Measurements from ENCODE around the gene ISYNA1.

The ISYNA1 gene

DNA sequence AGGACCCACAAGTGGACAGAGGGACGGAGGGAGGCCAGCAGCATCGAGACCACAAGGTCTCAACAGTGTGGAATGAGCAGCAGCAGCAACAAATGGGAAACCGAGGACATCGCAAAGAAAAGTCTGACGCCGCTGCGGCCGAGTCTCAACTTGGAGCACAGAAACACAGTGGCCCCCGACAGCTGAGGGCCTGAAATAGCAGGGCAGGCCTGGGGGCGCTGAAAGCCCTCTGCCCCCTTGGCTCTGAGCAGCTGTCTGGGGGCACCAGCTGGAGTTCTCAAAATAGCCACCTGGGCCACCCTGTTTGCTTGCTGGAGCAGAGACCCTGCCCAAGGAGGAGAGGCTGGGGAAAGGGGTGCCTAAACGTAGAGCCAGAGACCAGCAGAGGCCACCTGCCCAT lies 5.9 kb upstream of the ISYNA1 start:
- DNase-seq (ENCODE audit: low read depth), result no peak

GRCh38 chr19:18443406-18443805 lies 5.5 kb upstream of the ISYNA1 start:
- DNase-seq (ENCODE audit: low read depth), result no peak

GRCh38 chr19:18442941-18443340 lies 5.0 kb upstream of the ISYNA1 start:
- no peak for DNase-seq (ENCODE audit: low read depth)

- no peak for DNase-seq (ENCODE audit: low read depth)
These were observed 4.2 kb upstream of the ISYNA1 start for GRCh38 chr19:18441804-18442788.

- no peak for DNase-seq (ENCODE audit: low read depth)
These were observed 3.2 kb upstream of the ISYNA1 start for GRCh38 chr19:18440936-18441803.

DNA sequence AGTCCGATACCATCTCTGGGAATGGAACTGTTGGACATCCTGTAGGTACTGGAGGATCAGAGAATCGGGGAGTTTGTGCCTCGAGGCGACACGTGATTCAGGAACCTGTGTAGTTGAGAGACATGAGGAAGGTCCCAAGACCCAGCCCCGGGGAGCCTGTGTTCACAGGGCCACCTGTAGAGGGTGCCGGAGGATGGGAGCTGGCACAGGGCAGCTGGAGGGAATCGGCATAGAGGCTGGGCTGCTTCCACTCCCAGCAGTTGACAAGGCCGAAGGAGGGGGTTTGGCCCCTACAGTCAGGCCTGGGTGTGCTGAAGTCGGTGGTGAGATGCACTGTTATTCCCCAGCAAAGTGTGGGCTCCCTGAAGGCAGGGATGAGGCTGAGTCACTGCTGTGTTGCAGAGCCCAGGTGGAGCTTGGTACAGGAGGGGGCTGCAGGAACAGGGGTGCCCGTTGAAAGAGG lies 2.5 kb upstream of the ISYNA1 start:
- no peak for DNase-seq (ENCODE audit: low read depth)

- DNase-seq (ENCODE audit: low read depth), result no peak
These were observed 1.9 kb upstream of the ISYNA1 start for GRCh38 chr19:18439910-18440237.

- no peak for DNase-seq (ENCODE audit: low read depth)
These were observed 1.3 kb upstream of the ISYNA1 start for GRCh38 chr19:18439025-18439909.

DNA sequence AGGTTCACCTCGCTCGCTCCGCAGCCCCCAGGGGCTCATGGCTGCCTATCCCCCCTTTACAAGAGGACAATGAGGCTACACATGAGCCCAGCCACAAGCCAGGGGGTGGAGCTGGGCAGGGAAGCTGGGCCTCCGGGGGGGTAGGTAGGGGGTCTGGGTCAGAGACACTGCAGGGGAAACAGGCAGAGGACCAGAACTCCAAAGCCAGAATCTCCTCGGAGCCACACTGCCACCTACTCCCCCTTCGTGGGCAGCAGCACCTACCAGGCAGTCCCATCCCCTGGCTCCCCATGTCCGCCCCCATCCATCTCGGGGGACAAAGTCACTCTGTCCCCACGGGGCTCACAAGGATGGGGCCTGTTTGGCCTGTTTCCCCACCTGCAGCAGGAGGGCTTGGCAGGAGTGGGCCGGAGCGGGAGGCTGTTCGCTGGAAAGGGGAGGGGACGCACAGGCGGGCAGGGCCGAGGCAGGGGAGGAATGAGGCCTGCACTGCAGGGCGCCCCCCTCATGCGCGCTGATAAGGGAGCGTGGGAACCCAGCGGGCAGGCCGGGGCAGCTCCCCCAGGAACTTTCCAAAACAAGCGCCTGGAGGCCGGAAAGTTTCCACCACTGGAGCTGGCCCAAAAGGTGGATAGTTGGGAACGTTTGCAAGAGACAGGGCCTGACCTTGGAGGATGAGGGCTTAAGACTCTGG lies 545 bp upstream of the ISYNA1 start:
- DNase-seq (ENCODE audit: low read depth), result no peak

GRCh38 chr19:18436671-18437490 lies 1.1 kb downstream of the ISYNA1 start:
- DNase-seq (ENCODE audit: low read depth), result no peak

- no peak for DNase-seq (ENCODE audit: low read depth)
These were observed 1.9 kb downstream of the ISYNA1 start for GRCh38 chr19:18435842-18436670.

DNA sequence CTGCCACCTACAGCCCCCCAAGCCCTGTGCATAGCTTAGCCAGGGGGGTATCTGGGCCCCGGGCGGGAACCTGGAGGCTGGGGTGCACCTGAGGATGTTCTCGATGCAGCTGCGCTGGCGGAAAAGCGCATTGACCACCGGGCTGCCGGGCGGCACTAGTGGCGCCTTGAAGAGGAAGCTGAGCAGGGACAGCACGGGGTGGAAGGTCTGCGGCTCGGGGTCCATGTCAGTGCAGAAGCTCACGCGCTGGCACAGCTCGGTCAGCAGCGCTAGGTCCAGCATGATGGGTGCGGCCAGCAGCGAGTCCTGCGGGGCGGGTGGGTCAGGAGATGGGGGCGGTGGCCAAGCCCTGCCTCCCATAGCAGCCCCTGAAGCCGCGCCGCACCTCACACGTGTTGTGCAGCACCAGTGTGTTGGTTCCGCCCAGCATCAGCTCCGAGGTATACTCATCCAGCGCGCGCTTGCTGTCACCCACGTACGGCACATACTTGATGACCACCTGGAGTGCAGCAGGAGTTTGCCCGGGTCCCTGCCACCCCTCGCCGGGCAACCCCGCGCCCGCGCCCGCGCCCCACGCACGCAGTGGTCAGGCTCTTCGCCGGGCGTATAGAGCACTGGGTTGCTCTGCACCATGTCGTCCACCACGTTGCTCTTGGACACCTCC lies 2.6 kb downstream of the ISYNA1 start:
- DNase-seq (ENCODE audit: low read depth), result no peak

GRCh38 chr19:18434411-18435175 lies 3.3 kb downstream of the ISYNA1 start:
- no peak for DNase-seq (ENCODE audit: low read depth)

DNA sequence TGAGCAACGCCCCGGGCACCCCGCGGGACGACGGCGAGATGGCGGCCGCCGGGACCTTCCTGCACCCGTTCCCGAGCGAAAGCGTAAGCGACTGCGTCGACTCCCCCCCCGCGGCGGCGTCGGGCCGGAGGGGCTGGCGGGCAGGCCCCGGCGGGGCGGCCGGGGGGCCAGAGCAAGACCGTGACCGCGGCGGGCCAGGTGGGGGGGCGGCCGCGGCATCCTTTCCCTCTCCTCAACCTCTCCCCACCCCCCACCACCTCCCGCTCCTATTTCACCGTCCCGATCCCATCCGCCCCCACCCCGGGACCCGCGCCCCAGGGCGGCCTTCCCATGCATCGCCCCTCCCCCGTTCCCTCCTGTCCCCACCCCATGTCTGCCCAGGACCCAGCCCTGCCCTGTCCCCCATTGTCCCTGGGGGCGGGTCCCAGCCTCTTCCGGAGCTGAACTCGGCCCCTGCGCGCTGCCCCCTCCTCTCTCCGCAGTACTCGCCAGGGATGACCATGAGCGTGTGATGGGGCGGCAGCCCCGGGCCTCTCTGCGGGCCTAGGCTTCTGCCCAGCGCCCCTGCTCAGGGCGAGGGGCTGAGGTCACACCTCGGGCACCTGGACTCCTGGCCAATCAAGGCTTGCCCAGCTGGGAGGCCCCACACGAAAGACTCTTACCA lies 4.1 kb downstream of the ISYNA1 start:
- no peak for DNase-seq (ENCODE audit: low read depth)

- no peak for DNase-seq (ENCODE audit: low read depth)
These were observed 4.8 kb downstream of the ISYNA1 start for GRCh38 chr19:18433015-18433691.

GRCh38 chr19:18432275-18433014 lies 5.5 kb downstream of the ISYNA1 start:
- DNase-seq (ENCODE audit: low read depth), result no peak
